Cardiac fibroblast (primary cell): ENCODE results near the gene KREMEN2.

ENCODE experiments used
- DNase-seq, 2 donors: peaks; one replicate each; pipeline versions ENCODE4 v3.0.0 to v3.0.0-alpha.2; 2010; ENCODE audit warnings: low read depth in 2 of 2
- H3K4me3 ChIP-seq, 2 donors: replicated peaks in 1 of 2; 1 replicate in 1 of 2; 2 replicates in 1 of 2; pipeline ENCODE4 v1.5.1; 2011; ENCODE audit warnings: low read depth in 2 of 2, low read length in 2 of 2, mild to moderate bottlenecking in 2 of 2, moderate library complexity in 1 of 2
- CTCF ChIP-seq: IDR thresholded peaks from one replicate; pipeline ENCODE4 v1.5.1; 2011; ENCODE audit warnings: low read depth, mild to moderate bottlenecking, low read length, inconsistent platforms

Gene KREMEN2

GRCh38 chr16:2979669-2980226 is 15.7 kb downstream of the KREMEN2 start:
- TF ChIP-seq CTCF = no peak
- H3K4me3 ChIP-seq = peak overlapping the region; percentile 54 to 71
- DNase-seq = no peak

- peak; percentile 82 to 89 for DNase-seq
- TF ChIP-seq CTCF = no peak
- H3K4me3 ChIP-seq = peak within 1 kb of the TSS; percentile 66 to 71
Observed at GRCh38 chr16:2980227-2981176, 16.4 kb downstream of the KREMEN2 start, which contains the start of gene PKMYT1. TSS of gene PKMYT1 (minus strand) at chr16:2980446. CDS start at chr16:2979657, 789 bp downstream.

DNA sequence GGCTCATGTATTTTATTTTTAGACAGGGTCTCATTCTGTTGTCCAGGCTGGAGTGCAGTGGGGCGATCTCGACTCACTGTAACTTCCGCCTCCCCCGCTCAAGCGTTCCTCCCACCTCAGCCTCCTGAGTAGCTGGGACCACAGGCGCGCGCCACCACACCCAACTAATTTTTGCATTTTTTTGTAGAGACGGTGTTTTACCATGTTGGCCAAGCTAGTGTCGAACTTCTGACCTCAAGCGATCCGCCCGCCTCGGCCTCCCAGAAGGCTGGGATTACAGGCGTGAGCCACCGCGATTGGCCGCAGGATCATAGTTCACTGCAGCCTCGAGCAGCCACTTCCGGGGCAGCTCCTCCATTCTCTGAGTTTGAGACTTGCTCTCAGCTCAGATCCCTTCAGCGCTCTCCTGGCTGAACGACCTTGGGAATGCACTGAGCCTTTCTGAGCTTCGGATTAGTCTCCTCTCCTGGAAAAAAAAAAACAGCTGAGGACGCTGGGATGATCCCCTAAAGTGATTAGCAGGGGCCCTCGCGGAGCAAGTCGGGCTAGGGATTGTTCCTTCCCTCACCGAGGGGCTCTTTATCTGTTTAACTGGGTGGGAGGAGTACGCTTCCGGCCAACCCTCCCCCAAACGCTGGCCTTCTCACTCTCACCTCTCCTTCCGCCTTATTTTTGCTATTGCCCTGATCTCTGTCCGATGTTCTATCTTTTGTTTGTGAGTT is 17.3 kb downstream of the KREMEN2 start:
- peak overlapping the region in 1 of 2 donors; percentile 71 for H3K4me3 ChIP-seq
- peak in 1 of 2 donors; percentile 23 for DNase-seq
- TF ChIP-seq CTCF = no peak

DNA sequence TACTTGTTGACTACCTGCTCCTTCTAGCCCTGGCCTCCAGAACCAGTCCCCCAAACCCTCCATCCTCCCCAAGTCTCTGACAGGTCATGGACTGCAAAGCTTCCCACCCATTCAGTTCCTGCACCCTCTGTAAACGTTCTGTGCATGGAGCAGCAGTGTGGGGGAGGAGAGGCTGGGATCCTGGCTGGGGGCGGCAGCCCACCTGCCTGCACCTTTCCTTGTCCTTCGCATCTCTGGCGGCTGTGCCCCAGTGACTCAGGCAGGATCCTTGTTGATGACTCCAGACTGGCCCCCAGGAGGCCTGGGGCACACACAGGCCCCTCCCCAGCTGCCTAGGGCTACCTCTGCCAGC is 17.8 kb downstream of the KREMEN2 start:
- no peak for DNase-seq
- TF ChIP-seq CTCF = no peak
- no peak overlapping the region for H3K4me3 ChIP-seq

GRCh38 chr16:2982402-2982801 is 18.3 kb downstream of the KREMEN2 start:
- no peak for DNase-seq
- TF ChIP-seq CTCF = no peak
- no peak overlapping the region for H3K4me3 ChIP-seq

GRCh38 chr16:2983706-2984136 is 19.6 kb downstream of the KREMEN2 start:
- TF ChIP-seq CTCF = peak; percentile 44
- peak; percentile 74 to 82 for DNase-seq
- peak overlapping the region; percentile 13 to 33 for H3K4me3 ChIP-seq
